ENCODE data around the gene XAB2.

DNA sequence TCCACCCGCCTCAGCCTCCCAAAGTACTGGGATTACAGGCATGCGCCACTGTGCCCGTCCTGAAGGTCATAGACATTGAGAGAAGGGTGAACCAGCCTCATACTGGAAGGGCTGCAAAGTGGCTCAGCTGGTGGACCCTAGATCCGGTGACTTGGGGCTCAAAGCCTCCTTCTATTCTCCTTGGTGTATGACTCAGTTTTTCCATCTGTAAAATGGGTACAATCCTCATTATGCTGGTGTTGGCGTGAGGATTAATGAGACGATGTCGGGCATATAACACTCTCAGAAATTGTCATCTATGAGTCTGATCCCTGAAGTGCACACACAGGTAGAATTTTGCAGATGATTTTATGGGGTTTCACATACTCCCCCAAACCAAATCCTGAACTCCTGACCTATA lies 39.5 kb downstream of the XAB2 start:
- TF ChIP-seq, protein P1, sequence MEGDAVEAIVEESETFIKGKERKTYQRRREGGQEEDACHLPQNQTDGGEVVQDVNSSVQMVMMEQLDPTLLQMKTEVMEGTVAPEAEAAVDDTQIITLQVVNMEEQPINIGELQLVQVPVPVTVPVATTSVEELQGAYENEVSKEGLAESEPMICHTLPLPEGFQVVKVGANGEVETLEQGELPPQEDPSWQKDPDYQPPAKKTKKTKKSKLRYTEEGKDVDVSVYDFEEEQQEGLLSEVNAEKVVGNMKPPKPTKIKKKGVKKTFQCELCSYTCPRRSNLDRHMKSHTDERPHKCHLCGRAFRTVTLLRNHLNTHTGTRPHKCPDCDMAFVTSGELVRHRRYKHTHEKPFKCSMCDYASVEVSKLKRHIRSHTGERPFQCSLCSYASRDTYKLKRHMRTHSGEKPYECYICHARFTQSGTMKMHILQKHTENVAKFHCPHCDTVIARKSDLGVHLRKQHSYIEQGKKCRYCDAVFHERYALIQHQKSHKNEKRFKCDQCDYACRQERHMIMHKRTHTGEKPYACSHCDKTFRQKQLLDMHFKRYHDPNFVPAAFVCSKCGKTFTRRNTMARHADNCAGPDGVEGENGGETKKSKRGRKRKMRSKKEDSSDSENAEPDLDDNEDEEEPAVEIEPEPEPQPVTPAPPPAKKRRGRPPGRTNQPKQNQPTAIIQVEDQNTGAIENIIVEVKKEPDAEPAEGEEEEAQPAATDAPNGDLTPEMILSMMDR (IDR thresholded peaks at IDR 0.05 in 4 of 5, conservative IDR thresholded peaks at IDR 0.05 in 1 of 5) = no peak
- TF ChIP-seq POLR2A (IDR thresholded peaks at IDR 0.05) = no peak
